Measurements from ENCODE around the gene RNF220. TPM values are rescaled to one million over a fixed set of nuclear protein-coding genes. Genes with fewer than 3 reads are reported as not detected.

Gene RNF220
- polyA plus RNA-seq, 1 donor (not counting 4 experiments of a cell fraction or from before 2014, with no cell fraction given) = 42.7 TPM

DNA sequence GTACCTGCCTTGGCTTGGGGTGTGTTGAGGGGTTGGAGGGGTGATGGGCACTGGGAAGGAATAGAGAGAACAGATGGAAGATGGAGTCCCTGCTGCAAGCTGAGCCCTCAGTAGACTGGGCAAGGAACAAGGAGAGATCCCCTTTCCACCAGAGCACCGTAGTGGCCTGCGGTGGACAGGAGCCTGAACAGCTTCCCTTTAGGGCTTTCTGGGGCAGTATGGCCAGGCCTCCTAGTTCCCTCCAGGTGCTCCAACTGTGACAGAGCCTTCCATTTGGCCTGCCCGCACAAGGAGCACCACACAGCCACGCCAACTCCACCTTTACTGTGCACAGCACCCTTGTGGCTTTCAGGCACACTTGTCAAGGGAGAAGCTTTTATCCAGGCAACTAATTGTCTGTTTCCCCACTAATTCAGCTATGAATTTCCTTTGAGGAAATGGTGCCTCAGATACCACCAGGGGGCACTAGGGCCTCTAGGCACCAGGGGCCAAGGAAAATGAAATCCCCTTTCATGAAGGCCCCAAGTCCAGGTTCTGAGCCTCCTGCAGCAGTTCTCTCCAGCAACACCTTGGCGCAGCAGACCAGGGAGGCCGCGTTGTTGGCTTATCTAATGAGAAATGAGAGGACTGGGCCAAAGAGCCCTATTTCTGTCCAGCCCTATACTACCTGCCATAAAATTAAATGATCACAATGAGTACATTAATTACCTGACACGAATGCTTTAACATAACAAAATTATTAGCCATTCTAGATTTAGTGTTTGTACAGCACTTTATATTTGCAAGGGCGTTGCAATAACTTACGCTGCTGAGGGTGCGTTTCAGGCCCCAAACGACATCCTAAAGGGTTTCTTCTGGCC, 26.9 kb upstream of the RNF220 start:
- no peak overlapping the region for H2AFZ ChIP-seq (ENCODE audit: control insufficient read depth, low read length)
- no peaks in the 10 kb centered on the region for H3K9me1 ChIP-seq (ENCODE audit: control insufficient read depth, extremely low read depth, insufficient read depth, low read length)
- H3K4me3 ChIP-seq (ENCODE audit: control insufficient read depth in 2 of 3, extremely low read depth in 1 of 3, insufficient read depth in 2 of 3, low read depth in 1 of 3, low read length in 3 of 3) = no peak overlapping the region
- H3K4me2 ChIP-seq (ENCODE audit: control insufficient read depth, extremely low read depth, insufficient read depth, low read depth, low read length) = no peak overlapping the region
- TF ChIP-seq EZH2 (IDR thresholded peaks at IDR 0.05; ENCODE audit: low read length) = no peak
- TF ChIP-seq, protein P1, sequence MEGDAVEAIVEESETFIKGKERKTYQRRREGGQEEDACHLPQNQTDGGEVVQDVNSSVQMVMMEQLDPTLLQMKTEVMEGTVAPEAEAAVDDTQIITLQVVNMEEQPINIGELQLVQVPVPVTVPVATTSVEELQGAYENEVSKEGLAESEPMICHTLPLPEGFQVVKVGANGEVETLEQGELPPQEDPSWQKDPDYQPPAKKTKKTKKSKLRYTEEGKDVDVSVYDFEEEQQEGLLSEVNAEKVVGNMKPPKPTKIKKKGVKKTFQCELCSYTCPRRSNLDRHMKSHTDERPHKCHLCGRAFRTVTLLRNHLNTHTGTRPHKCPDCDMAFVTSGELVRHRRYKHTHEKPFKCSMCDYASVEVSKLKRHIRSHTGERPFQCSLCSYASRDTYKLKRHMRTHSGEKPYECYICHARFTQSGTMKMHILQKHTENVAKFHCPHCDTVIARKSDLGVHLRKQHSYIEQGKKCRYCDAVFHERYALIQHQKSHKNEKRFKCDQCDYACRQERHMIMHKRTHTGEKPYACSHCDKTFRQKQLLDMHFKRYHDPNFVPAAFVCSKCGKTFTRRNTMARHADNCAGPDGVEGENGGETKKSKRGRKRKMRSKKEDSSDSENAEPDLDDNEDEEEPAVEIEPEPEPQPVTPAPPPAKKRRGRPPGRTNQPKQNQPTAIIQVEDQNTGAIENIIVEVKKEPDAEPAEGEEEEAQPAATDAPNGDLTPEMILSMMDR (optimal IDR thresholded peaks at IDR 0.05 in 1 of 3, IDR thresholded peaks at IDR 0.05 in 1 of 3, conservative IDR thresholded peaks at IDR 0.05 in 1 of 3; ENCODE audit: extremely low read depth in 1 of 3, insufficient read depth in 2 of 3, low read length in 3 of 3) = peak; percentile 70 to 75 (median 70)
- FAIRE-seq = no peak
- dilution Hi-C loops (cut with MboI; ENCODE audit: extremely low pct_ligation_motif_present, low sequenced_read_pairs) = no loop called here
- no peaks in the 10 kb centered on the region for H3K9me3 ChIP-seq (ENCODE audit: control insufficient read depth, low read depth, low read length)
- H3K79me2 ChIP-seq (ENCODE audit: control insufficient read depth, insufficient read depth, low read length) = no peaks in the 10 kb centered on the region
- H3K27me3 ChIP-seq (ENCODE audit: control insufficient read depth, extremely low read depth, insufficient read depth, low read length) = peaks cover 7% of the 10 kb centered on the region
- no peak for DNase-seq (ENCODE audit: low read depth, low spot score)
- no peak overlapping the region for H3K9ac ChIP-seq (ENCODE audit: control insufficient read depth, extremely low read depth, insufficient read depth, low read length)
- no peaks in the 10 kb centered on the region for H3K36me3 ChIP-seq (ENCODE audit: control insufficient read depth in 2 of 2, extremely low read depth in 1 of 2, insufficient read depth in 2 of 2, low read length in 2 of 2)
- no peaks in the 10 kb centered on the region for H3K4me1 ChIP-seq (ENCODE audit: control insufficient read depth, extremely low read depth, insufficient read depth, low read length)
- no peaks in the 10 kb centered on the region for H4K20me1 ChIP-seq (ENCODE audit: control insufficient read depth, extremely low read depth, insufficient read depth, low read length)
- no peak overlapping the region for H3K27ac ChIP-seq (ENCODE audit: control insufficient read depth, insufficient read depth, low read length)

DNA sequence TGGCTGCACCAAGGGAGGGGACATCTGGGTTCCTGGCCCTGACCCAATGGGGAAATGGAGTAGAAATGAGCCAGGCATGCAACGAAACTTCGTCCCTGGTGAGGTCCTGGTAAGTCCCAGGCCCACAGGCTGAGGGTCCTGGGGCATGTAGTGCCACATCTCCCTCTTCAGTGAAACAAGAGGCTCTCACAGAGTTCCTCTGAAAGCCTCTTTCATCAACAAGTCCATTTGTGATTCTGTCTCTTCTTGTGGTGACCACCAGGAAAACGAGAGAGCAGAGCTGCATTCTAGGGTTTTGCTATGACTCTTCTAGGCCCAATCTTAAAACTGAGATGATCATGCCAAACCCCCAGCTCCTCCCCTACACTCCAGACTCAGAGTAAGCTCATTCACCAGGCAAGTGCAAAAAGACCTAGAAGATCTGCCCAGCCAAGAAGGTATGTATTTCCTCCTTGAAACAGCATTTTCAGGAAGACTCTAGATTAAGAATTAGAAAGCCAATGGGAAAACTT, 24.3 kb upstream of the RNF220 start:
- no peak for DNase-seq (ENCODE audit: low read depth, low spot score)
- no peaks in the 10 kb centered on the region for H3K9me1 ChIP-seq (ENCODE audit: control insufficient read depth, extremely low read depth, insufficient read depth, low read length)
- H3K27ac ChIP-seq (ENCODE audit: control insufficient read depth, insufficient read depth, low read length) = no peak overlapping the region
- H3K4me2 ChIP-seq (ENCODE audit: control insufficient read depth, extremely low read depth, insufficient read depth, low read depth, low read length) = no peak overlapping the region
- TF ChIP-seq, protein P1 (optimal IDR thresholded peaks at IDR 0.05 in 1 of 3, IDR thresholded peaks at IDR 0.05 in 1 of 3, conservative IDR thresholded peaks at IDR 0.05 in 1 of 3; ENCODE audit: extremely low read depth in 1 of 3, insufficient read depth in 2 of 3, low read length in 3 of 3) = no peak
- TF ChIP-seq EZH2 (IDR thresholded peaks at IDR 0.05; ENCODE audit: low read length) = no peak
- H3K4me3 ChIP-seq (ENCODE audit: control insufficient read depth in 2 of 3, extremely low read depth in 1 of 3, insufficient read depth in 2 of 3, low read depth in 1 of 3, low read length in 3 of 3) = no peak overlapping the region
- H3K4me1 ChIP-seq (ENCODE audit: control insufficient read depth, extremely low read depth, insufficient read depth, low read length) = no peaks in the 10 kb centered on the region
- no peak overlapping the region for H2AFZ ChIP-seq (ENCODE audit: control insufficient read depth, low read length)
- H4K20me1 ChIP-seq (ENCODE audit: control insufficient read depth, extremely low read depth, insufficient read depth, low read length) = no peaks in the 10 kb centered on the region
- H3K9ac ChIP-seq (ENCODE audit: control insufficient read depth, extremely low read depth, insufficient read depth, low read length) = no peak overlapping the region
- dilution Hi-C loops (cut with MboI; ENCODE audit: extremely low pct_ligation_motif_present, low sequenced_read_pairs) = no loop called here
- H3K9me3 ChIP-seq (ENCODE audit: control insufficient read depth, low read depth, low read length) = no peaks in the 10 kb centered on the region
- no peak for FAIRE-seq
- H3K79me2 ChIP-seq (ENCODE audit: control insufficient read depth, insufficient read depth, low read length) = no peaks in the 10 kb centered on the region
- H3K36me3 ChIP-seq (ENCODE audit: control insufficient read depth in 2 of 2, extremely low read depth in 1 of 2, insufficient read depth in 2 of 2, low read length in 2 of 2) = no peaks in the 10 kb centered on the region
- H3K27me3 ChIP-seq (ENCODE audit: control insufficient read depth, extremely low read depth, insufficient read depth, low read length) = peaks cover 7% of the 10 kb centered on the region
